ENCODE measurements around the gene SETDB2. TPM values are rescaled to one million over a fixed set of nuclear protein-coding genes. Genes with fewer than 3 reads are reported as not detected.
A peak's percentile ranks its signal among the peaks of the same experiment; 100 is the strongest.

The SETDB2 gene
- total and polyA plus RNA-seq, 4 donors = 4.7 to 13.3 (median 9.1) TPM

GRCh38 chr13:49453465-49453864 lies 9.4 kb downstream of the SETDB2 start:
- Histone ChIP-seq H3K4me1 (ENCODE audit: control insufficient read depth in 1 of 2, insufficient read depth in 2 of 2, low read length in 2 of 2) (no peaks in the 10 kb centered on the region), H3K9me3 (ENCODE audit: control insufficient read depth, low read length) (no peaks in the 10 kb centered on the region), H3K27ac (ENCODE audit: low read depth in 1 of 2, low read length in 2 of 2) (no peak overlapping the region), H3K4me3 (ENCODE audit: low read length in 2 of 2) (no peak overlapping the region), H3K36me3 (ENCODE audit: control insufficient read depth in 1 of 2, insufficient read depth in 2 of 2, low read length in 1 of 2) (no peaks in the 10 kb centered on the region), H3K27me3 (ENCODE audit: control insufficient read depth in 1 of 2, insufficient read depth in 2 of 2, low read length in 1 of 2) (no peaks in the 10 kb centered on the region)
- intact Hi-C loops (cut with DNase I) = loop anchor here in 1 of 2 donors (10.0 kb wide), 1 partner anchor 151 kb away; no protein-coding TSS in a partner anchor
- ATAC-seq (ENCODE audit: low FRiP score) (no peak), DNase-seq (no peak)
- 95 to 96% methylated on average over 7 of the region's 7 CpGs for WGBS, 2 donors

GRCh38 chr13:49454388-49455006 lies 10.4 kb downstream of the SETDB2 start:
- DNase-seq = no peak
- H3K27ac ChIP-seq (ENCODE audit: low read depth in 1 of 2, low read length in 2 of 2) = no peak overlapping the region
- H3K27me3 ChIP-seq (ENCODE audit: control insufficient read depth in 1 of 2, insufficient read depth in 2 of 2, low read length in 1 of 2) = no peaks in the 10 kb centered on the region
- 73 to 74% methylated on average over 4 of the region's 4 CpGs for WGBS, 2 donors
- no peak for ATAC-seq (ENCODE audit: low FRiP score)
- H3K4me3 ChIP-seq (ENCODE audit: low read length in 2 of 2) = no peak overlapping the region
- no peaks in the 10 kb centered on the region for H3K36me3 ChIP-seq (ENCODE audit: control insufficient read depth in 1 of 2, insufficient read depth in 2 of 2, low read length in 1 of 2)
- H3K9me3 ChIP-seq (ENCODE audit: control insufficient read depth, low read length) = no peaks in the 10 kb centered on the region
- no peaks in the 10 kb centered on the region for H3K4me1 ChIP-seq (ENCODE audit: control insufficient read depth in 1 of 2, insufficient read depth in 2 of 2, low read length in 2 of 2)
- intact Hi-C loops (cut with DNase I) = loop anchor here in 1 of 2 donors (10.0 kb wide), 1 partner anchor 150 kb away; no protein-coding TSS in a partner anchor

GRCh38 chr13:49455007-49455398 lies 10.9 kb downstream of the SETDB2 start:
- ATAC-seq (ENCODE audit: low FRiP score) = no peak
- no peaks in the 10 kb centered on the region for H3K9me3 ChIP-seq (ENCODE audit: control insufficient read depth, low read length)
- H3K36me3 ChIP-seq (ENCODE audit: control insufficient read depth in 1 of 2, insufficient read depth in 2 of 2, low read length in 1 of 2) = no peaks in the 10 kb centered on the region
- H3K27me3 ChIP-seq (ENCODE audit: control insufficient read depth in 1 of 2, insufficient read depth in 2 of 2, low read length in 1 of 2) = no peaks in the 10 kb centered on the region
- H3K27ac ChIP-seq (ENCODE audit: low read depth in 1 of 2, low read length in 2 of 2) = no peak overlapping the region
- intact Hi-C loops (cut with DNase I) = loop anchor here in 1 of 2 donors (10.0 kb wide), 1 partner anchor 150 kb away; no protein-coding TSS in a partner anchor
- no peaks in the 10 kb centered on the region for H3K4me1 ChIP-seq (ENCODE audit: control insufficient read depth in 1 of 2, insufficient read depth in 2 of 2, low read length in 2 of 2)
- no peak for DNase-seq
- no peak overlapping the region for H3K4me3 ChIP-seq (ENCODE audit: low read length in 2 of 2)

- Histone ChIP-seq H3K4me3 (ENCODE audit: low read length in 2 of 2) (no peak overlapping the region), H3K27me3 (ENCODE audit: control insufficient read depth in 1 of 2, insufficient read depth in 2 of 2, low read length in 1 of 2) (no peaks in the 10 kb centered on the region), H3K9me3 (ENCODE audit: control insufficient read depth, low read length) (no peaks in the 10 kb centered on the region), H3K27ac (ENCODE audit: low read depth in 1 of 2, low read length in 2 of 2) (no peak overlapping the region), H3K36me3 (ENCODE audit: control insufficient read depth in 1 of 2, insufficient read depth in 2 of 2, low read length in 1 of 2) (no peaks in the 10 kb centered on the region), H3K4me1 (ENCODE audit: control insufficient read depth in 1 of 2, insufficient read depth in 2 of 2, low read length in 2 of 2) (no peaks in the 10 kb centered on the region)
- ATAC-seq (ENCODE audit: low FRiP score) (no peak), DNase-seq (no peak)
- 95 to 100% methylated on average over 1 of the region's 1 CpG for WGBS, 2 donors
- intact Hi-C loops (cut with DNase I) = loop anchor here in 1 of 2 donors (10.0 kb wide), 1 partner anchor 149 kb away; no protein-coding TSS in a partner anchor
Measured at GRCh38 chr13:49456156-49456555, 12.1 kb downstream of the SETDB2 start.

GRCh38 chr13:49457221-49457620 lies 13.1 kb downstream of the SETDB2 start:
- H3K36me3 ChIP-seq (ENCODE audit: control insufficient read depth in 1 of 2, insufficient read depth in 2 of 2, low read length in 1 of 2) = peaks cover 0 to 3% of the 10 kb centered on the region in 2 donors
- no peaks in the 10 kb centered on the region for H3K9me3 ChIP-seq (ENCODE audit: control insufficient read depth, low read length)
- H3K27me3 ChIP-seq (ENCODE audit: control insufficient read depth in 1 of 2, insufficient read depth in 2 of 2, low read length in 1 of 2) = no peaks in the 10 kb centered on the region
- H3K27ac ChIP-seq (ENCODE audit: low read depth in 1 of 2, low read length in 2 of 2) = no peak overlapping the region
- no peak for ATAC-seq (ENCODE audit: low FRiP score)
- WGBS, 2 donors = 55 to 57% methylated on average over 7 of the region's 7 CpGs
- peak in 1 of 2 donors; percentile 56 for DNase-seq
- intact Hi-C loops (cut with DNase I) = loop anchor here in 1 of 2 donors (10.0 kb wide), 1 partner anchor 148 kb away; no protein-coding TSS in a partner anchor
- no peak overlapping the region for H3K4me3 ChIP-seq (ENCODE audit: low read length in 2 of 2)
- no peaks in the 10 kb centered on the region for H3K4me1 ChIP-seq (ENCODE audit: control insufficient read depth in 1 of 2, insufficient read depth in 2 of 2, low read length in 2 of 2)

- WGBS, 2 donors = 92 to 93% methylated on average over 1 of the region's 1 CpG
- Histone ChIP-seq H3K4me1 (ENCODE audit: control insufficient read depth in 1 of 2, insufficient read depth in 2 of 2, low read length in 2 of 2) (no peaks in the 10 kb centered on the region), H3K27me3 (ENCODE audit: control insufficient read depth in 1 of 2, insufficient read depth in 2 of 2, low read length in 1 of 2) (no peaks in the 10 kb centered on the region), H3K36me3 (ENCODE audit: control insufficient read depth in 1 of 2, insufficient read depth in 2 of 2, low read length in 1 of 2) (peaks cover 2 to 3% of the 10 kb centered on the region in 2 donors), H3K4me3 (ENCODE audit: low read length in 2 of 2) (no peak overlapping the region), H3K9me3 (ENCODE audit: control insufficient read depth, low read length) (no peaks in the 10 kb centered on the region), H3K27ac (ENCODE audit: low read depth in 1 of 2, low read length in 2 of 2) (no peak overlapping the region)
- ATAC-seq (ENCODE audit: low FRiP score) (no peak), DNase-seq (no peak)
- intact Hi-C loops (cut with DNase I) = loop anchor here in 1 of 2 donors (10.0 kb wide), 1 partner anchor 145 kb away; no protein-coding TSS in a partner anchor
Measured at GRCh38 chr13:49459580-49459979, 15.5 kb downstream of the SETDB2 start.

GRCh38 chr13:49464085-49464484 lies 20.0 kb downstream of the SETDB2 start:
- no peaks in the 10 kb centered on the region for H3K4me1 ChIP-seq (ENCODE audit: control insufficient read depth in 1 of 2, insufficient read depth in 2 of 2, low read length in 2 of 2)
- 92 to 97% methylated on average over 1 of the region's 1 CpG for WGBS, 2 donors
- H3K36me3 ChIP-seq (ENCODE audit: control insufficient read depth in 1 of 2, insufficient read depth in 2 of 2, low read length in 1 of 2) = peaks cover 2 to 3% of the 10 kb centered on the region in 2 donors
- ATAC-seq (ENCODE audit: low FRiP score) = no peak
- intact Hi-C loops (cut with DNase I) = no loop called here
- no peak overlapping the region for H3K4me3 ChIP-seq (ENCODE audit: low read length in 2 of 2)
- H3K27ac ChIP-seq (ENCODE audit: low read depth in 1 of 2, low read length in 2 of 2) = no peak overlapping the region
- no peak for DNase-seq
- no peaks in the 10 kb centered on the region for H3K9me3 ChIP-seq (ENCODE audit: control insufficient read depth, low read length)
- no peaks in the 10 kb centered on the region for H3K27me3 ChIP-seq (ENCODE audit: control insufficient read depth in 1 of 2, insufficient read depth in 2 of 2, low read length in 1 of 2)

- H3K9me3 ChIP-seq (ENCODE audit: control insufficient read depth, low read length) = no peaks in the 10 kb centered on the region
- H3K36me3 ChIP-seq (ENCODE audit: control insufficient read depth in 1 of 2, insufficient read depth in 2 of 2, low read length in 1 of 2) = peaks cover 2 to 3% of the 10 kb centered on the region in 2 donors
- H3K27ac ChIP-seq (ENCODE audit: low read depth in 1 of 2, low read length in 2 of 2) = no peak overlapping the region
- intact Hi-C loops (cut with DNase I) = no loop called here
- DNase-seq (no peak), ATAC-seq (ENCODE audit: low FRiP score) (no peak)
- no peaks in the 10 kb centered on the region for H3K27me3 ChIP-seq (ENCODE audit: control insufficient read depth in 1 of 2, insufficient read depth in 2 of 2, low read length in 1 of 2)
- H3K4me3 ChIP-seq (ENCODE audit: low read length in 2 of 2) = no peak overlapping the region
- 90 to 93% methylated on average over 4 of the region's 4 CpGs for WGBS, 2 donors
- H3K4me1 ChIP-seq (ENCODE audit: control insufficient read depth in 1 of 2, insufficient read depth in 2 of 2, low read length in 2 of 2) = no peaks in the 10 kb centered on the region
Measured at GRCh38 chr13:49464621-49465325, 20.7 kb downstream of the SETDB2 start.

Data from aorta (tissue), 5 donors.